GM19328 (cell line): ENCODE results near the gene HUWE1.
A peak's percentile ranks its signal among the peaks of the same experiment; 100 is the strongest.
"Not testable (repeated sequence)": the region's sequence is repeated elsewhere in the genome, so short reads cannot be mapped to it uniquely, and the experiment has no call there.

ENCODE experiments used
- ATAC-seq: cut with Tn5 transposase; IDR thresholded peaks from one replicate; pipeline ENCODE4 v1.9.1; 2021; ENCODE audit warnings: mild to moderate bottlenecking, moderate library complexity; ENCODE audit not compliant: unreplicated experiment

HUWE1 gene

GRCh38 chrX:53686151-53686885, at the start of gene HUWE1:
Gene HUWE1, minus strand, starts transcription at chrX:53686719. Its CDS starts 32,612 bp downstream, at chrX:53654107.
- peak; percentile 35 for ATAC-seq

GRCh38 chrX:53732797-53733196, 46.3 kb upstream of the HUWE1 start:
- ATAC-seq, result no peak

GRCh38 chrX:53729751-53730150, 43.2 kb upstream of the HUWE1 start:
- no peak for ATAC-seq

GRCh38 chrX:53728506-53728905, 42.0 kb upstream of the HUWE1 start:
- no peak for ATAC-seq

GRCh38 chrX:53724872-53725271, 38.4 kb upstream of the HUWE1 start:
- ATAC-seq, result no peak

GRCh38 chrX:53723381-53723780, 36.9 kb upstream of the HUWE1 start:
- ATAC-seq, result no peak

GRCh38 chrX:53721610-53722009, 35.1 kb upstream of the HUWE1 start:
- ATAC-seq, result not testable (repeated sequence)

- not testable (repeated sequence) for ATAC-seq
These were observed 33.1 kb upstream of the HUWE1 start for GRCh38 chrX:53719666-53720065.

GRCh38 chrX:53718073-53718472, 31.6 kb upstream of the HUWE1 start:
- ATAC-seq, result no peak

GRCh38 chrX:53717205-53717604, 30.7 kb upstream of the HUWE1 start:
- no peak for ATAC-seq

- ATAC-seq, result no peak
These were observed 30.0 kb upstream of the HUWE1 start for GRCh38 chrX:53716328-53717088.

- ATAC-seq, result peak; percentile 3
These were observed 28.9 kb upstream of the HUWE1 start for GRCh38 chrX:53715346-53715924.

GRCh38 chrX:53714580-53715345, 28.2 kb upstream of the HUWE1 start:
- peak; percentile 59 for ATAC-seq

- ATAC-seq, result no peak
These were observed 27.6 kb upstream of the HUWE1 start for GRCh38 chrX:53713987-53714579.

- ATAC-seq, result no peak
These were observed 24.9 kb upstream of the HUWE1 start for GRCh38 chrX:53711436-53711835.

- ATAC-seq, result no peak
These were observed 18.3 kb upstream of the HUWE1 start for GRCh38 chrX:53704854-53705253.

GRCh38 chrX:53704294-53704693, 17.8 kb upstream of the HUWE1 start:
- no peak for ATAC-seq

GRCh38 chrX:53695946-53696549, 9.5 kb upstream of the HUWE1 start:
- no peak for ATAC-seq

- ATAC-seq, result no peak
These were observed 8.1 kb upstream of the HUWE1 start for GRCh38 chrX:53694642-53695041.

GRCh38 chrX:53688300-53688699, 1.8 kb upstream of the HUWE1 start:
- ATAC-seq, result no peak
